Neutrophil (primary cell): ENCODE data around the gene KREMEN1.

ENCODE experiments used
- H3K27ac ChIP-seq: fragments of 200-600 bp; sonication (generic); 2 replicates; pipeline ENCODE4 v1.5.1; 2016; ENCODE audit warnings: mild to moderate bottlenecking, moderate library complexity
- H3K27me3 ChIP-seq: fragments of 200-600 bp; sonication (generic); 2 replicates; pipeline ENCODE4 v1.6.0; 2016; ENCODE audit warnings: mild to moderate bottlenecking
- H3K36me3 ChIP-seq: fragments of 200-600 bp; sonication (generic); 2 replicates; pipeline ENCODE4 v1.5.1; 2017
- H3K4me1 ChIP-seq, 2 experiments: fragments of 200-600 bp in 1 of 2; sonication (generic) in 1 of 2; 1 replicate in 1 of 2; 2 replicates in 1 of 2; pipeline versions ENCODE4 v1.5.1 to v1.6.1; 2013 to 2016; ENCODE audit warnings: low read depth in 1 of 2, low read length in 1 of 2, mild to moderate bottlenecking in 1 of 2, moderate library complexity in 1 of 2; ENCODE audit not compliant: control insufficient read depth in 1 of 2, insufficient read depth in 1 of 2
- H3K4me3 ChIP-seq, 2 experiments: fragments of 200-600 bp in 1 of 2; sonication (generic) in 1 of 2; 1 replicate in 1 of 2; 2 replicates in 1 of 2; pipeline ENCODE4 v1.5.1; 2013 to 2016; ENCODE audit warnings: low read depth in 1 of 2, low read length in 1 of 2, mild to moderate bottlenecking in 1 of 2, moderate library complexity in 1 of 2
- H3K9me3 ChIP-seq: fragments of 200-600 bp; sonication (generic); 2 replicates; pipeline ENCODE4 v1.5.1; 2016
- CTCF ChIP-seq: fragments of 200-600 bp; sonication (generic); IDR thresholded peaks from 2 replicates; pipeline ENCODE4 v1.5.1; 2016; ENCODE audit warnings: antibody characterized with exemption

Gene KREMEN1

GRCh38 chr22:29096736-29097669 is 24.2 kb downstream of the KREMEN1 start:
- Histone ChIP-seq H3K27ac (no peak overlapping the region), H3K4me1 (peaks cover 0 to 3% of the 10 kb centered on the region in 2 experiments), H3K36me3 (no peaks in the 10 kb centered on the region), H3K27me3 (peaks cover 12% of the 10 kb centered on the region), H3K4me3 (no peak overlapping the region), H3K9me3 (no peaks in the 10 kb centered on the region)
- TF ChIP-seq CTCF = no peak

- H3K27me3 ChIP-seq = peaks cover 8% of the 10 kb centered on the region
- no peaks in the 10 kb centered on the region for H3K36me3 ChIP-seq
- H3K4me1 ChIP-seq = no peaks in the 10 kb centered on the region
- H3K27ac ChIP-seq = no peak overlapping the region
- H3K4me3 ChIP-seq = no peak overlapping the region
- no peaks in the 10 kb centered on the region for H3K9me3 ChIP-seq
- no peak for TF ChIP-seq CTCF
These were observed 25.5 kb downstream of the KREMEN1 start for GRCh38 chr22:29098296-29098695.

GRCh38 chr22:29102300-29102699 is 29.5 kb downstream of the KREMEN1 start:
- no peaks in the 10 kb centered on the region for H3K27me3 ChIP-seq
- no peaks in the 10 kb centered on the region for H3K4me1 ChIP-seq
- TF ChIP-seq CTCF = no peak
- H3K27ac ChIP-seq = no peak overlapping the region
- H3K36me3 ChIP-seq = no peaks in the 10 kb centered on the region
- no peak overlapping the region for H3K4me3 ChIP-seq
- no peaks in the 10 kb centered on the region for H3K9me3 ChIP-seq

- TF ChIP-seq CTCF = no peak
- no peak overlapping the region for H3K27ac ChIP-seq
- H3K27me3 ChIP-seq = no peaks in the 10 kb centered on the region
- H3K4me1 ChIP-seq = no peaks in the 10 kb centered on the region
- H3K9me3 ChIP-seq = no peaks in the 10 kb centered on the region
- H3K4me3 ChIP-seq = no peak overlapping the region
- H3K36me3 ChIP-seq = no peaks in the 10 kb centered on the region
These were observed 30.3 kb downstream of the KREMEN1 start for GRCh38 chr22:29103121-29103520.

- no peak for TF ChIP-seq CTCF
These were observed 32.6 kb downstream of the KREMEN1 start for GRCh38 chr22:29105468-29105867.

More at GRCh38 chr22:29105468-29105867, 32.6 kb downstream of the KREMEN1 start:
- Histone ChIP-seq H3K27me3 (no peaks in the 10 kb centered on the region), H3K4me1 (no peaks in the 10 kb centered on the region), H3K4me3 (no peak overlapping the region), H3K27ac (no peak overlapping the region), H3K36me3 (no peaks in the 10 kb centered on the region), H3K9me3 (no peaks in the 10 kb centered on the region)
